GM18505 (cell line): Measurements from ENCODE around the gene HECW1.
A peak's percentile ranks its signal among the peaks of the same experiment; 100 is the strongest.

Experiments
- ATAC-seq: cut with Tn5 transposase; IDR thresholded peaks from one replicate; pipeline ENCODE4 v1.9.1; 2021; ENCODE audit not compliant: unreplicated experiment
- POLR2A ChIP-seq: IDR thresholded peaks from 4 replicates; pipeline ENCODE4 v1.6.1; 2011; ENCODE audit warnings: borderline replicate concordance; ENCODE audit not compliant: insufficient read depth, insufficient read length; ENCODE audit errors: extremely low read depth

Gene HECW1

DNA sequence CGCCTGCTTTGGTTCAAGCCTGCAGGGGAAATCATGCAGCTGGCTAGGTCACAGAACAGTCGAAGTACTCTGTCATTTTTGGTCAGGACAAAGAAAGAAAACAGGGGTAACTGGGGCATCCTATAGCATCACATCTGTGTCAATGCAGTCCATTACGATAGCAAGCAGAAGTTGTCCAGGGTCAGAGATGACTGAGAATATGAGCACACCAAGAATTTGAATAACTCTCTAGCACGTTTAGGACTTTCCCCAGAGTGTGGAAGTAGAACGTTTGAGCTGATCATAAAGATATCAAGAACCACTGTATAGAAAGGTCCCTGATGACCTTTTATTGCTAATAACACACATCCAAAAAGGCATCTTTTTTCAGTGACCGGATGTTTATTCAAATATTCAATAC is 12.7 kb upstream of the HECW1 start:
- TF ChIP-seq POLR2A: no peak
- no peak for ATAC-seq

DNA sequence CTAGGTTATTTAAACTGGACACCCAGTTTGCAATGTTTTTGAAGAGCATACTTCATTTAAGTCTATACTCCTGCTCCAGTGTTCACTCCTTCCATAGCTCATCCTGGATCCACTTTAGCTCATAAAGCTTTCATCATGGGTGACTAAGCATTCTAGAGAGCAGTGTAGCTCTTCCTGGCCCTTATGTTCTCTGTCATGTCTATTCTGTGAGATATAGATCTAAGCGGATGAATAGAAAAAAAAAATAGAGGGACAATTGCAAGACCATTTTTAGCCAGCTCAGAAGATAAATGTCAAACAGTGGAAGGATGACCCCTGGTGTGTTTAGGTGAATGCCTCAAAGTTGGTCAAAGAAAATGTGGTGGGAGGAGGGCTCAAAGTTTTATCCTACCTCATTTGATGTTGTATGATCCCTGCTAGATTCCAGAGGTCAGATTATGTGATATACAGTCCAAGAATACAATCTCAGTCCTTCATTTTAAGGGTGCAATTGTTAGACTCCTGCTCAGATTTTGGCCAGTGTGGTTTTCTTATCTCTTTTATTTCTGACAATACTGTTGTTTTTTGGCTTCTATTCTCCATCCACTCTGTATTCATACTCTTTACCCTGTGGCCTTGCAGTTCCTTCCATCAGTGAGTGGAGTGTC is 7.5 kb upstream of the HECW1 start:
- no peak for TF ChIP-seq POLR2A
- no peak for ATAC-seq

DNA sequence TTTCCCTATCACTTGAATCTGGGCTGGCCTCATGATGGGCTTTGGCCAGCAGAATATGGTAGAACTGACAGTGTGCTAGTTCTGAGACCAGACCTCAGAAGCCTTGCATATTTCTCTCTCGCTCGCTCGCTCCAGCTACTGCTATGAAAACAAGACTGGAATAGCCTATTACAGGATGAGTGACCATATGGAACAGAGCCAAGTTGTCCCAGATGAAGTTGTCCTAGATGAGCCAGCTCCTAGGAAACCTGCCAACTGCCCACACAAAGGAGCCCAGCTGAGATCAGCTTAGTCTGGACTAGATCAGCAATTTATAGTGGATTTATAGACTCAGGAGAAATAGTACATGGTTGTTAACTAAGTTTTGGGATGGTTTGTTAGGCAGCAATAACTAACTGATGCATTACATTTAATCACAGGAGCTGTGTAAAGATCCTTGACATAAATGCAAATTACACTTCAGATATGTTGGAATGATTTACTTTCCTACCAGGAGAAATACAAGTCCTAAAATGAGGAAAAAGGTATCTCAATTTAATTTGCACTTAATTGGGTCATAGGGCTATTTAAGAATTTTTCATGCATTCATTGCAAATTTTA is 6.8 kb upstream of the HECW1 start:
- TF ChIP-seq POLR2A: no peak
- no peak for ATAC-seq

DNA sequence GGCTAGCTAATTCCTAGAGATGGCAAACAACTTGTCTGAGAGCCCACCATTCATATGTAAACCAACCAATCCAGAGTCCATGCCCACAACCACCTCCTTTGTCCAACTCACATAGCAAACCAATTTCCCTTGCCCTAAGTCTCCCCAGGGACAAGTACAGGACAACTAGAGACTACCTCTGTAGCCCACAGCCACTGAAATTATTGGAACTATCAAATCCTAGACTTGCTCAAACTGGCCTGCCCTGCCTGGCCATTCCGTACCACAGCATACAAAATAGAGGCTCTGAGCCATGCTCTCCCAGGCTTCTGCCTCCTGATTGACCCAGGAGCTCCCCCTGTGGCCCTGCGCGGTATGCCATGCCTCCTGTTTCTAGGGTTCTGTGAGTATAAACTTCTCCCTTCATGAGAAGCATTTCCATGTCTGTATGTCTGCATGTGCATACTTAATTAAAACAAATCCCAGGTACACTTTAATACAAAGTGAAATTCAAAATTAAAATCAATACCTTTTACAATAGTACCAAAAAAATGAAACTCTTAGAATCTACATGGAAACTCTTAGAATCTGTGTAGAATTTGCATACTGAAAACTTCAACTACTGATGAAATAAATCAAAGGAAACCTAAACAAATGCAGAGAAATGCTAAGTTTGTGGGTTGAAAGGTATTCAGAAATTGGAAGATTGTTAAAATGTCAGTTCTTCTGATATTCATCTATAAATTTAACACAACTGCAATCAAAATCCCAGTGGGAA is 4.0 kb upstream of the HECW1 start:
- no peak for TF ChIP-seq POLR2A
- peak; percentile 91 for ATAC-seq

DNA sequence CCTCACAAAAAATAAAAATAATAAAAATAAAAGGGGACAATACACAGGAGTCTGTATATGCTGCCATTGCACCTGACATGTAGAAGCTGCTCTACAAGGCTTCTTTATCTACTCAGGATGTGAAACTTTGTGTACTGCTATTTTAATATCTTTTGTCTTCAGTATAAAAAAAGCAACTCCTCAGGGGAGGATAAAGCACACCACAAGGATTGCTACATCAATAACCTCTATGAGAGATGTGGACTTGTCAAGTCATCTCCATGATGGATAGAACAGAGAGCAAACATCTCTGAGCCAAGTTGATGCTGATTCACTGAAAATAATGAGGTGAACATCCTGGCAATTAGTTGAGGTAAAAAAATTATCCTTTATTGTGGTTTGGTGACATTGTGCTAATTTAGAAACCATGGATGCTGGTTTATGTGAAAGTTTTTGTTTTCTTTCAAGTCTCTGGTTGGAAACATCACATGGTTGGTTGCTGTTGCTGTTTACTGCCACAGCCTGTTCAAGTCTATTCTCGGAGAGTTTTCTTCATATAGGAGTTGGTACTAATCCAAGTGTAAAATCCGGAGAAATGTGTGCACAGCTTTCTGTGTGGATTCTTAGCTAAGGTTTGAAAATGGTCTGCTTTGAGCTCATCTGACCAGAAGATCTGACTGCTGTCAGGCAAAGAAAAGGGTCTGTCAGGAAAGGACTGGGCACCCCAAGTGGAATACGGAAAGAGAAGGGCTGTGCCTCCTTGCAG is 1.5 kb upstream of the HECW1 start:
- ATAC-seq: no peak
- no peak for TF ChIP-seq POLR2A

DNA sequence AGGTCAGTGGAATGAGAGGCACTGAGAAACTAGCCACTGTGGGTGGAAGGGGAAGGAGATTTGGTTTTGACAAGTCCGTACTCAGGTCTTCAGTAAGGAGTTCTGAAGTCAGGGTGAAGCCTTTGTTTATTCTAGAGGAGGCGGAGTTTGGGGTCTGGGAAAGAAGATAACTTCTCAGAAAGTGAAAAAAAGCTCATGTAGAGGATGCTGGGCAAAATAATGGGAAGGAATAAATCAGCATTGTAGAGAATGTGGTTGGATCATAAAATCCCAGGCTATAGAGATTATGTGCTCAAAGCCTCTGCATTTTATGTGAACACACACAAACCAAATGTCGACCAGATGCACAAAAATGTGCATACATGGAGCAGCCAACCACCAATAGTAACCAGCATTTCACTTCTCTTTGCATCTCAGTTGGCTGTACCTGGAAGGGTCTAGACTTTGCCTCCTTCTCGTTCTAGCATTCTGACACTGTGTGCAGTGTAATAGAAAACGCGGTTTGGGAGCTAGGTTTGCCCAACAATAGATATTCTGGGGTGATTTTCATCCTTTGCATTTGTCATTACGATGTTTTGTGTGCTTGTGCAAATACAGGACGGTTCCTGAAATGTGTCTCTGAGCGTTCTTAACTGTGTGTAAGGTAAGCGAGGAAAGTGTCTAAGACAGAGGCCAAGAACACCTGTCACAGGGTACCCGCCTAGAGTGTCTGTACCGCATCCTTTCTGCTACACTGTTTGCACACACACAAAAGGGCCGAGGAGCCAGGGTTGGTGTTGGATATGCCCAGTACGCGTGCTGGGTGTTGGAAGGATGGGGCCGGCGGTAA is 603 bp upstream of the HECW1 start:
- no peak for TF ChIP-seq POLR2A
- no peak for ATAC-seq

DNA sequence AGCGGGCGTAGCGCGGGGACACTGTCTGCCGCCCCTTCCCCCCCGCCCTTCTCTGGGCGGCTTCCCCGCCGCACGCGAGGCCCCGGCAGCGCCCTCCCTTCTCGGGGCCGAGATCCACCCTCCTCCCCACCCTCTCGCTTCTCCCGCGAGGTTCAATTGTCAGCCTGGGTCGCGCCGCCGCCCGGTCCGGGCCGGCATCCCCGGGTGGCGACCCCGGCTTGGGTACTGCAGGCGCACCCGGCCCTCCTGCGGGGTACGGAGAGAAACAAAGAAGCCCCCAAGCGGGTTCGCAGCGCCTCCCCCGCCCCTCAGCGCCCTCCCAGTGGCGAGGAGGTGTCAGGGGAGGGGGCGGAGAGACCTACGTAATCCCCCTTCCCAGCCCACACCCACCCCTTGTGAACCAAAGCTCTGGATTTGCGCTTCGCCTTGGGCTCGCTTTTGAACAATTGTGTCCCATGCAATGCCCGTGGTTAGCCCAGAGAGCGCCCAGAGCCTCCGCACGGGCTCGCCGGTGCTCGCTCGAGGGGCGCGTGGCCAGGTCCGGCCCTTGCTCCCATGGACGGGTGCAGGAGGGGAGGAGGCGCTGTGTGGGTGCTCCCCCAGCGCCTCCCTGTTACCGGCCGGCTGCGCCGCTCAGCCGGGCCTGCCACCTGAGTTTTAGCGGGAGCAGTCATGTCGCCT is 634 bp downstream of the HECW1 start:
- no peak for TF ChIP-seq POLR2A
- no peak for ATAC-seq

DNA sequence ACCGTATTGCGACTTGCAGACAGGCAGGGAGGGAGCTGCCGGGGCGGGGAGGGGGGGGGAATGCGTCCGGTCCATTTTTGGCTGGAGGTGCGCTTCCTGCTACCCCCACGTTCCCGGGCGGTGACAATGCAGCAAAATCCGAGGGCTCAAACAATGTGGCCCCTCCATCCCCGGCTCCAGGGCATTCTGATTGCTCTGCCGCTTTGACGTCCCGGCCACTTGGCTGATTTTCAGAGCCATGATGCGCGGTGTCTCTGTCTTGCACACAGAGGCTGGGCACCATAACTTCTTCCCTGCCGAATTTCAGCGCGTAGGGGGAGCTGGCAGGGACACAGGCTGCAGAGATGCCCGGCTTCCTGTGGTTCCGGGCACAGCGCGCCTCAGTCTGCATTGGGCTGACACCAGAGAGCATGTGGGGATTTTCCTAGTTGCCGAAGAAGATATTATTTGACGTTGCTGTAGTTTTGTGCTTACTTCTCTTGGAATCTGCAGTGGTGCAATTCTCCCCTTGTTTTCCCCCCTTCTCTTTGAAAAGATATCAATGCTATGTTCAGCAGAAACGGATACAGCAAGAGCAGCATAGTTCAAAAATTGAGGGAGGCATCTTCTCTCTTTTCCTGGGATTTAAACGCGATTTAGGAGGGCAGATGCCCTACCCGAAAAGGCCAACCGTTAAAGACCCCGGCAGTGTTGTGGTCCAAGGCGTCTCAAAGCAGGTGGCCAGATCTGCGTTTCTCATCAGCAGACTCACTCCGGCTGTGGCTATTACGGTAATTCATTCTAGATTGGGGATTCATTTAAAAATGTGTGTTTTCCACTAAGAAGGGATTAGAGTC is 1.4 kb downstream of the HECW1 start:
- ATAC-seq: no peak
- no peak for TF ChIP-seq POLR2A

DNA sequence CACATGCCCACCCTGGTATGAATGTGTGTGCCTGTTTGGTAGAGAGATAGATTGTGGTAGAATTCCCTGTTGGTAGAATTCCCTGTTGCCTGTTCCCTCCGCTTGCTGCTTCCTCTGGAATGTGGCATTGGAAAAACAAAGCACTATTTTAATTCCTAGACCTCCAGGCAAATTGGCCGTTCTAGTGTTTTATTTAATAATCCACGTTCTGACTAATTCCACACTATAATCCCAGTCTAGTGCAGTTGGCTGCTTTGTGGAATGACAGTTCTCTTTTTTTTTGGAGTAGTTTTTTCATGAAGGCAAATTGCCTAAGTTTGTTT is 2.0 kb downstream of the HECW1 start:
- TF ChIP-seq POLR2A: no peak
- no peak for ATAC-seq

DNA sequence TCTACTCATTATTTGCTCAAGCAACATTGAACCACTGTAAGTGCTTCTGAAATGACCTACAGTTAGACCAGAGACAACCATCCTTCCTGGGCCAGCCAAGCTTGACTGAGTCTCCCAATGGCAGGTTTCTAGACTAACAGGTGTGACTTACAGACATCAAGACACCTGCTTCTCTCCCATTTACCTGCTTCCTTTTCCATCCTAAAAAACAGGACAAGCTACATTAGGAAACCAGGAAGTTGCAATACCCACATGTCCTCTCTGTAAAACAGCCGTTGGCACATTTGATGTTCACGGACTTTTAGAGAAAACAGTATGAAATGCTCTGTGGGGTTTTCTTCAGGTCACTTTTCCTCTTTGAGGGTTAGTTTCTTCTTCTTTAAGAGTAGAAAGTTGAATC is 4.0 kb downstream of the HECW1 start:
- no peak for ATAC-seq
- TF ChIP-seq POLR2A: no peak

DNA sequence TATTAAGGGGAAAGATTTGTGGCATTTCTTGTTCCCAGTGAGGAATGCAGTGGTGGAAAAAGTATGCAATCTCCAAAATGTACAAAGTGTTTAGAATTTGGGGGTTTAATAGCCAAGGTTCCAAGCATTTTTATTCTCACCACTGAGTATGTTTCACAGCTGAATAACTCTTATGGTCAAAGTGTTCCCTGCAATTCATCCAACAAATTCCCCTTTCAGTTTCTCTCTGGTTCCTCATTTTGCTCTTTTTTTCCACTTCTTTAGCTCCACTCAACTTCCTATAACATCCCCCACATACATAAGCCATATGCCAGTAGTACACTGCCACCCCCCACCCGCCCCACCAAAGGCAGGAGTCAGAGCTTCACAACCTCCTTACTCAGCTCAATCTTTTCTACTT is 4.6 kb downstream of the HECW1 start:
- ATAC-seq: no peak
- no peak for TF ChIP-seq POLR2A

DNA sequence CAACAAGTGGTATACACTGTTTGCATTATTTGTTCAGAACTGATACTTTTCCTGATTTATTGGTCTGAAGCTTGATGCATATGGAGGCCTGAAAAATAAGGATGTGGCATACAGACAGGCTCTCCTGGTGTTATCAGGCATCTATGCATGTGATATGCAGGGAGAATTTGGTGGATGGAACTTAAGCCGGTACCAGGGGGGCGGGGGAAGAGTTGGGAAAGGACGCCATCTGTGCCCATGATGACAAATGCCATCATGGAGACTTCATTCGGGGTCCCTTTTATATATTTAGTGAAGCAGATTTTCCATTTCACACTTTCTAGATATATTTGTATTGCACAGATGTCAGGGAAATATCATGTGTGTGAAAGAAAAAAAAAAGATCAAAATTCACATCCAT is 5.4 kb downstream of the HECW1 start:
- no peak for ATAC-seq
- TF ChIP-seq POLR2A: no peak
